ENCODE measurements around the gene ESRRA. TPM values are rescaled to one million over a fixed set of nuclear protein-coding genes. Genes with fewer than 3 reads are reported as not detected.

Gene ESRRA
- total RNA-seq, 2 experiments from 2014 or later = 18.5 to 21.7 TPM

GRCh38 chr11:64334764-64335735 lies 29.7 kb downstream of the ESRRA start:
- H3K27ac Mint-ChIP-seq = no peak overlapping the region
- peaks cover 27% of the 10 kb centered on the region for H3K4me1 Mint-ChIP-seq (ENCODE audit: low read depth)
- H3K36me3 Mint-ChIP-seq (ENCODE audit: low read depth) = peaks cover 15% of the 10 kb centered on the region
- no peaks in the 10 kb centered on the region for H3K9me3 Mint-ChIP-seq
- DNase-seq = peak; percentile 48
- H3K27me3 Mint-ChIP-seq (ENCODE audit: low read depth) = no peaks in the 10 kb centered on the region
- intact Hi-C loops (cut with micrococcal nuclease) = no loop called here
- CTCF ChIA-PET = no interaction called here
- no peak overlapping the region for H3K4me3 Mint-ChIP-seq

DNA sequence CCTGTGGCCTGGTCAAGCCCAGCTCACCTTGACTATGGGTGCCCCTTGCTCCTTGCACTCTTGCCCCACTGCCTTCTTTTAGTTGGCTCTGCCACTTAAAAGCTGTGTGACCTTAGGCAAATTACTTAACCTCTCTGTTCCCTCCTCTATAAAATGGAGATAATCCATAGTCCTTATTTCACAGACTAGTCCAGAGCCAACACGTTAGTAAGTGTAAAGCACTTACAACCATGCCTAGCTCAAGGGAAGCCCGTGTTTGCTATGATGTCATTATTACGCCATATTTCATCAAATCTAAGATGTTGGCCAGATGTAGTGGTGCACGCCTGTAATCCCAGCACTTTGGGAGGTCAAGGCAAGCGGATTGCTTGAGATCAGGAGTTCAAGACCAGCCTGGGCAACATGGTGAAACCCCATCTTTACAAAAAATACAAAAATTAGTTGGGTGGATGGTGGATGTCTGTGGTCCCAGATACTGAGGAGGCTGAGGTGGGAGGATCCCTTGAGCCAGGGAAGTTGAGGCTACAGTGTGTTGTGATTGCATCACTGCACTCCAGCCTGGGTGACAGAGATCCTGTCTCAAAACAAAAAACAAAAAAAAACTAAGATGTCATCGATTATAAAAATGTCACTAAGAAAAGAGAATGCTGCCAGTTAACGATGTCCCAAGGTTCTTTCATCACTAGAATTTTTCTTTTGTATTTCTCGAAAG lies 32.4 kb downstream of the ESRRA start:
- Mint-ChIP-seq H3K4me1 (ENCODE audit: low read depth) (peaks cover 38% of the 10 kb centered on the region), H3K36me3 (ENCODE audit: low read depth) (peaks cover 20% of the 10 kb centered on the region), H3K4me3 (no peak overlapping the region), H3K9me3 (no peaks in the 10 kb centered on the region), H3K27me3 (ENCODE audit: low read depth) (no peaks in the 10 kb centered on the region), H3K27ac (peak overlapping the region; percentile 50)
- intact Hi-C loops (cut with micrococcal nuclease) = no loop called here
- DNase-seq = no peak
- CTCF ChIA-PET = interaction anchor here (0.7 to 1.8 kb wide), 2 partner anchors 20 to 342 kb away, joined by 3 to 4 read pairs; partner anchors contain the start of gene PRDX5

GRCh38 chr11:64338716-64339115 lies 33.4 kb downstream of the ESRRA start:
- H3K4me1 Mint-ChIP-seq (ENCODE audit: low read depth) = peaks cover 38% of the 10 kb centered on the region
- CTCF ChIA-PET = interaction anchor here (0.6 to 0.7 kb wide), 3 partner anchors 17 to 530 kb away, joined by 3 to 5 read pairs (median 4); no protein-coding TSS in a partner anchor
- intact Hi-C loops (cut with micrococcal nuclease) = no loop called here
- H3K27ac Mint-ChIP-seq = peak overlapping the region; percentile 93
- DNase-seq = no peak
- H3K27me3 Mint-ChIP-seq (ENCODE audit: low read depth) = no peaks in the 10 kb centered on the region
- H3K36me3 Mint-ChIP-seq (ENCODE audit: low read depth) = peaks cover 20% of the 10 kb centered on the region
- H3K9me3 Mint-ChIP-seq = no peaks in the 10 kb centered on the region
- H3K4me3 Mint-ChIP-seq = peak overlapping the region; percentile 83

DNA sequence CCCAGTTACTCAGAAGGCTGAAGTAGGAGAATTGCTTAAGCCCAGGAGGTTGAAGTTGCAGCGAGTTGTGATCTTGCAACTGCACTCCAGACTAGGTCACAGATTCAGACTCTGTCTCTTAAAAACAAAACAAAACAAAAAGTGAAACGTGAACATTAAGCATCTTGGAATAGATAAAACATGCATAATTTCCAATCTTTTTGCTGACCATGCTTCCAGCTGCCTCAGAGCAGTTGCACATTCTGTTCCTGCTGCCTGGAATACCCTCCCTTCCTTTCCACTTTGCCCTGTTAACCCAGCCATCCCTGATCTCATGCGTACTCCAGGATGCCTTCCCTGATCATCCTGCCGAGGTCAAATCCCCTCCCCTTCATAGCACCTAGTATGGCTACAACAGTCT lies 34.0 kb downstream of the ESRRA start:
- DNase-seq = no peak
- H3K27ac Mint-ChIP-seq = peak overlapping the region; percentile 93
- H3K36me3 Mint-ChIP-seq (ENCODE audit: low read depth) = peaks cover 20% of the 10 kb centered on the region
- H3K27me3 Mint-ChIP-seq (ENCODE audit: low read depth) = no peaks in the 10 kb centered on the region
- H3K9me3 Mint-ChIP-seq = no peaks in the 10 kb centered on the region
- peak overlapping the region; percentile 83 for H3K4me3 Mint-ChIP-seq
- intact Hi-C loops (cut with micrococcal nuclease) = no loop called here
- CTCF ChIA-PET = interaction anchor here (0.6 to 7.1 kb wide), 4 partner anchors 16 to 530 kb away, joined by 4 to 61 read pairs (median 8); partner anchors contain the start of genes PRDX5 and TRMT112
- H3K4me1 Mint-ChIP-seq (ENCODE audit: low read depth) = peaks cover 38% of the 10 kb centered on the region

DNA sequence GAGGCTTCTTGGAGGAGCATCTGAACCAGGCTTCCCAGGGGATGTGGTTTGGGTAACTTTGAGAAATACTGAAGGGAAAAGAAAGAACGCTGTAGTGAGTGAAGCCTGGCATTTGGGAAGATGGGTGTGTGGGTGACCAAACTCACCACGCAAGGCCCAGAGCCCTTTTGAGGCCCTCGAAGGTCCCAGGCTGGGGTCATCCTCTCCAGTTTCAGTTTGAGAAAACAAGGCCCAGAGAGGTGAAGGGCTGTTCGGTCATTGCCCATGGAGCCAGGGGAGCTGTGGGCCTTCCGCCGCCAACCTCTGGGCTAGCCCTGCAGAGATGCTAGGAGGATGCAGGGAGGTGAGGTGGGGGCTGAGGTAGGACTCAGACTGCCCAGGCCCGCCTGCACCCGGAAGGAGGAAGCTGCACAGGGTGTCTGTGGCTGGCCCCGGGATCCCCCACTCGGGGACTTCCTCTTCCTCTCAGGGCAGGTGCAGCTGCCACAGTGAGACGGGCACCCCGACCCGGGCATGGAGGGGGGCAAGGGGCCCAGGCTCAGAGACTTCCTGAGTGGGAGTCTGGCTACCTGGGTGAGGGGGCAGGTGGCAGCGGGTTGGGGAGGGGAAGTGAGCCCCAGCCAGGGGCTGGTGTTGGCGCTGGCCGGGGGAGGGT lies 34.6 kb downstream of the ESRRA start, which contains the start of gene CCDC88B:
CCDC88B (plus strand) TSS at position 451 of the 655 bp plus-strand sequence; CDS start at position 514, 63 bp downstream.
- peak within 1 kb of the TSS; percentile 83 for H3K4me3 Mint-ChIP-seq
- no peaks in the 10 kb centered on the region for H3K9me3 Mint-ChIP-seq
- H3K27ac Mint-ChIP-seq = peak within 1 kb of the TSS; percentile 93
- no peaks in the 10 kb centered on the region for H3K27me3 Mint-ChIP-seq (ENCODE audit: low read depth)
- DNase-seq = peak; percentile 95
- CTCF ChIA-PET = interaction anchor here (1.4 to 7.1 kb wide), 3 partner anchors 15 to 39 kb away, joined by 3 to 61 read pairs (median 11); partner anchors contain the start of genes PRDX5 and TRMT112
- H3K4me1 Mint-ChIP-seq (ENCODE audit: low read depth) = peaks cover 38% of the 10 kb centered on the region
- intact Hi-C loops (cut with micrococcal nuclease) = loop anchor here (1.0 to 5.0 kb wide), 6 partner anchors 9 to 437 kb away; partner anchors contain the start of genes ESRRA, PRDX5 and SF1
- H3K36me3 Mint-ChIP-seq (ENCODE audit: low read depth) = peaks cover 22% of the 10 kb centered on the region

- Mint-ChIP-seq H3K27ac (peak overlapping the region; percentile 93), H3K9me3 (no peaks in the 10 kb centered on the region), H3K4me3 (peak overlapping the region; percentile 83), H3K36me3 (ENCODE audit: low read depth) (peaks cover 19% of the 10 kb centered on the region), H3K27me3 (ENCODE audit: low read depth) (no peaks in the 10 kb centered on the region), H3K4me1 (ENCODE audit: low read depth) (peaks cover 34% of the 10 kb centered on the region)
- CTCF ChIA-PET = interaction anchor here (0.8 to 7.1 kb wide), 6 partner anchors 8 to 40 kb away, joined by 3 to 61 read pairs (median 4); partner anchors contain the start of genes PRDX5 and TRMT112
- peak; percentile 86 for DNase-seq
- intact Hi-C loops (cut with micrococcal nuclease) = loop anchor here (1.0 to 5.0 kb wide), 6 partner anchors 10 to 436 kb away; partner anchors contain the start of genes ESRRA, PRDX5 and SF1
Observed at GRCh38 chr11:64340671-64341335, 35.5 kb downstream of the ESRRA start.

DNA sequence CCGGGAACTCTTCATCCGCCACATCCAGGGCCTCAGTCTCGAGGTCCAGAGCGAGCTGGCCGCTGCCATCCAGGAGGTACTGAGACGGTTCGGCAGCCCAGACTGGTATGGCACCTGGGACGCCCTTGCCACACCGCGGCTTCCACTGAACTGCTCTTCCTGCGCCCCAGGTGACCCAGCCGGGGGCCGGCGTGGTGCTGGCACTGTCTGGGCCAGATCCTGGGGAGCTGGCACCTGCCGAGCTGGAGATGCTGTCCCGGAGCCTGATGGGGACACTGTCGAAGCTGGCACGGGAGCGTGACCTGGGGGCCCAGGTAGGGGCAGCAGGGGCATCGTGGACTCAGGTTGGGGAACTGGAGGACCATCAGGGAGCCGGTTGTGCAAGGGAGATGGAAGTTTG lies 36.1 kb downstream of the ESRRA start:
- no peak overlapping the region for H3K27ac Mint-ChIP-seq
- H3K36me3 Mint-ChIP-seq (ENCODE audit: low read depth) = peaks cover 23% of the 10 kb centered on the region
- peak overlapping the region; percentile 83 for H3K4me3 Mint-ChIP-seq
- intact Hi-C loops (cut with micrococcal nuclease) = loop anchor here (2.0 to 5.0 kb wide), 2 partner anchors 71 to 436 kb away; partner anchors contain the start of gene SF1
- CTCF ChIA-PET = interaction anchor here (0.8 to 7.1 kb wide), 7 partner anchors 9 to 40 kb away, joined by 3 to 61 read pairs (median 3); partner anchors contain the start of genes PRDX5 and TRMT112
- DNase-seq = no peak
- peaks cover 34% of the 10 kb centered on the region for H3K4me1 Mint-ChIP-seq (ENCODE audit: low read depth)
- no peaks in the 10 kb centered on the region for H3K27me3 Mint-ChIP-seq (ENCODE audit: low read depth)
- no peaks in the 10 kb centered on the region for H3K9me3 Mint-ChIP-seq

- CTCF ChIA-PET = interaction anchor here (0.8 to 7.1 kb wide), 5 partner anchors 12 to 25 kb away, joined by 3 to 61 read pairs (median 4); partner anchors contain the start of genes PRDX5 and TRMT112
Observed at GRCh38 chr11:64341851-64342791, 36.8 kb downstream of the ESRRA start.

GRCh38 chr11:64342869-64343745 lies 37.8 kb downstream of the ESRRA start:
- Mint-ChIP-seq H3K36me3 (ENCODE audit: low read depth) (peaks cover 22% of the 10 kb centered on the region), H3K4me3 (no peak overlapping the region), H3K27ac (no peak overlapping the region), H3K27me3 (ENCODE audit: low read depth) (no peaks in the 10 kb centered on the region), H3K4me1 (ENCODE audit: low read depth) (peaks cover 35% of the 10 kb centered on the region), H3K9me3 (no peaks in the 10 kb centered on the region)
- CTCF ChIA-PET = interaction anchor here (2.0 to 7.1 kb wide), 2 partner anchors 12 to 25 kb away, joined by 4 to 61 read pairs; partner anchors contain the start of genes PRDX5 and TRMT112
- intact Hi-C loops (cut with micrococcal nuclease) = loop anchor here (5.0 kb wide), 1 partner anchor 434 kb away; the partner anchor contains the start of gene SF1
- no peak for DNase-seq

More at GRCh38 chr11:64341851-64342791, 36.8 kb downstream of the ESRRA start:
- H3K4me1 Mint-ChIP-seq (ENCODE audit: low read depth) = peaks cover 34% of the 10 kb centered on the region
- peak; percentile 95 for DNase-seq
- peak overlapping the region; percentile 18 for H3K4me3 Mint-ChIP-seq
- H3K36me3 Mint-ChIP-seq (ENCODE audit: low read depth) = peaks cover 24% of the 10 kb centered on the region
- no peaks in the 10 kb centered on the region for H3K9me3 Mint-ChIP-seq
- H3K27ac Mint-ChIP-seq = no peak overlapping the region
- intact Hi-C loops (cut with micrococcal nuclease) = loop anchor here (2.0 to 5.0 kb wide), 2 partner anchors 71 to 435 kb away; partner anchors contain the start of gene SF1
- no peaks in the 10 kb centered on the region for H3K27me3 Mint-ChIP-seq (ENCODE audit: low read depth)
